NCI-H187 treated with DMSO at 0.1 percent for 48 hours (cell line): ENCODE measurements around the gene MYPN.

ENCODE experiments used
- DNase-seq: peaks from one replicate; lab custom pipeline; 2025; lab: John Stamatoyannopoulos, UW

The MYPN gene

DNA sequence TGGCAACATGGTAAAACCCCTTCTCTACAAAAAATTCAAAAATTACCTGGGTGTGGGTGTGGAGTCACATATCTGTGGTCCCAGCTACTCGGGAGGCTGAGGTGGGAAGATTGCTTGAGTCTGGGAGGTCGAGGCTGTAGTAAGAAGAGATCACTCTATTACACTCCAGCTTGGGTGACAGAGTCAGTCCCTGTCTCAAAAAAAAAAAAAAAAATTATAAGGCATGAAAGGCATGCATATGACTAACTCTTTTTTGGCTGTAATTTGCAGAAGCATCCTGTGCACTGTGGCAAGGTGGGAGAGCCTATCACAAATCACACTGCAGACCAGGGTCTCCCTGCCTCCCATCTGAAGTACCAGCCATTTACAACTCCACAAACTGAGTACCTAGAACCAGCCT, 14.1 kb upstream of the MYPN start:
- DNase-seq: no peak

DNA sequence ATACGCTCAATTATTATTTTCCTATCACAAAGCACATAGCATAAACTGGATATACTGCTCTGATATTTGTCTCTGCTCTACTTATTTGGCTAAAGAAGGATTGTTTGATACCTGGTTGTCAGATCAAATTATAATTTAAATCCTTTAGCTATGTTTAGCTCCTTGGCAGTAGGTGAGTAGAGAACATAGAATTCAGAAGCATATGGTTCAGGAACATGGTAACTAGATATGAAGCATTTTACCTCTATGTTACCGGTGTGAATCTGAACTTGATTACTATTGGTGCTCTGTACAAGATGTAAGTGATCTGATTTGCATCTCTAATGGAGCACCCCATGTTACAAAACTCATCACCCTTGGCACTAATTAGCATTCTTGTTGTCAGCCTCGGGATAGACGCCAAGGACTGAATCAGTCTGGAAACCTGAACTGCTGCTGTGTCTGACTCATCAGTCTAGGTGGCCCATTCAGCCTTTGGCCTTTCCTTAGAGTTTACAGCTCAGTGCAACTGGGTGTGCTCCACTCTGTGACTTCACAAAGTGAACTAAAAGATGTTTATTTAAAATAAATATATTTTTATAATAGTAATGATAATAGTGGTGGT, 12.3 kb upstream of the MYPN start:
- DNase-seq: no peak

DNA sequence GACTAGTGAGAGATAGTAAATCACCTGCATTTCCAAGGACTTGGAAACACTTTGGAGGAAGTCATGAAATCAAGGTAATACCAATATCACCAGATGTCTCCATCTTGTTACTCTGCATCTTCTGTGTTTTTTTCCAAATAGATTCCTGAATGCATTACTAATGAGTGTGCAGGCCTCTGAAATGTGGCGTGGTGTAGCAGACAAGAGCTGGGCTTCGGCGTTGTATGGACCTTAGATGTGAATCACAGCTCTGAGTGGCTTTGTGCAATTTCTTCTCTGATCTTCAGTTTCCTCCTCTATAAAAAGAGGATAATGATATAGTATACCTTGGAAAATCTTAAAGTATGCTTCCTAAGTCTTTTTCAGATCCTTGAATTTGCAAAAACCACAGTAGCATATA, 9.6 kb upstream of the MYPN start:
- DNase-seq: no peak

DNA sequence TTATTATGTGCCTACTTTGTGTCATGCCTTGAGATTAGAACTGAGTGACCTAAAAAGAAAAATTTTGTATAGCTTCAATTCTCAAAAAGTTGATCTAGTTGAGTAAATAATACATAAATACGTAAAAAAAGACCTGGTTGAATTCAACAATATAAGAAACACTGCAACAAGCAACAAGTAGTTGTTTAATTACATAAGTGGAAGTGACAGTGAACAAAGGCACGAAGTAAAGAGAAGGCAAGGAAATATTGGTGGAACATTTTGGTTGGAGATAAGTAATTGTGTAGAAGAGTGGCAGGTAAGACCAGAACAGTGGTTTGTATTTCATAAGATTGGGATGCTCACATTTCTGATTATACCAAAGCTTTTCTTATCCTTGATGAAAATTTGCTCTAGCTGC, 8.2 kb upstream of the MYPN start:
- no peak for DNase-seq

DNA sequence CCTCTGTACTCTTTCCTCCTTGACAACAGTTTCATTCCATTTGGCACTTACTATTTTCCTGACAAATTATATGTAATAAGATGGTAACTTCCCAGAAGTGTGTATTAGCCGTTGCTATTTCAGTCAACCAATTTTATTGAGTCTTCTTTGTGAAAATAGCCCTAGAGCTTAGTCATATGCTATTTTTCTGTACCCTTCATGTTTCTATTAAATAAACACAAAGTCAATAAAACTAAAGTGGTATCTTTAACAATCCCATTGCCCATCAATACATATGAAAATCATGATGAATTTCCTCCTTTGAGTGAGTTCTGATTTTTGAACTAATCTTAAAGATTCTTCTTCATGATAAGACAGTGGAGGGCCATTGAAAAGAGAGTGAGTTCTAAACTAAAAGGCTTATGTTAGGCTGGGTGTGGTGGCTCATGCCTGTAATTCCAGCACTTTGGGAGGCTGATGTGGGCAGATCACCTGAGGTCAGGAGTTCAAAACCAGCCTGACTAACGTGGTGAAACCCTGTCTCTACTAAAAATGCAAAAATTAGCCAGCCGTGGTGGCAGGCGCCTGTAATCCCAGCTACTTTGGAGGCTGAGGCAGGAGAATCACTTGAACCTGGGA, 5.9 kb upstream of the MYPN start:
- DNase-seq: no peak

DNA sequence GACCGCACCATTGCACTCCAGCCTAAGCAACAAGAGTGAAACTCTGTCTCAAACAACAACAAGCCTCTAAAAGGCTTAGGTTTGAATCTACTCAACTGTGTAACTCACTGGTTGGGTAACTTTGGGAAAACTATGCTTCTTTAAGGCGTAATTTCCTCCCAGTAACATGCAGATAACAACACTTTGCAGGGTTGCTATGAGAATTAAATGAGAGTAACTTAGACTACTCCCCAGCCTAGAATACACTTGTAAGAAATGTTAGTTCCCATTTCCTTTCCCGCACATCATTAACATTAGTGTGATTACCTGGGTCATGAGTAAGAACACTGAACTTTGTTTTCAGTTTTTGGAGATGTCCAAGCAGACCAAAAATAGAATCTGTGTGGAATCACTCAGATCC, 5.4 kb upstream of the MYPN start:
- DNase-seq: no peak

DNA sequence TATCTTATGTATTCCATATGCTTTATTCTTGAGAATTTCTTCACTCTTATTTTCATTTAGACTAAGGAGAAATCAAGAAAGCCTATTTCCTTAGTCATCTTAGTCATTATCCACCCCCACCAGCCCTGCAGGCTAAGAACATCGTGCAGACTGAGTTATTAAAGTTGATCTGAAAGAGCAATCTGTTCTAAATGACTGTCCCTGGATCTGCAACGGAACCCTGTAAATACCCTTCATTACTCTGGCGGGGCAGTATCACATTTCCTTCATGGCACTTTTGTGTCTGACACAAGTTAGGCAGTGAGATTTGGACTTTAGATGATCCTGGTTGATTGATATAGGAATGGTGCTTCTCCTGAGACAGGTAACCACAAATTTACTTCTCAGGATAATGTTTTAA, 3.5 kb upstream of the MYPN start:
- DNase-seq: no peak

DNA sequence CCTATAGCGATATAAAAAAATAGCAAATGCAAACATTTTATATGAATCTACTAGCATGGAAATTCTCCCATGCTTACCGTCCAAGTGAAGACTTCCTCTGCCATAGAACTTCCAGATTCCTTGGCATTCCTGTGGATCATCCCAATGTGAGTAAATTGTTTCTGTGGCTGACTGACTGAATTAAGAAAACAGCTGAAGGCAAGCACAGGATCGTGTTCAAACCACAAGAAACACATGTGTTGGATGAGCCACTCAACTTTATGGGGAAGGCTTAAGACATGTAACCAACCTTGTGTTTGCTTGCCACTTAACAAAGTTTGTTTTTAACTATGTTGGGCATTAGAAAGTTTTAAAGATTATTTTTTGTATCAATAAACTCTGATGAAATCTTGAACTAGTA, 2.6 kb upstream of the MYPN start:
- DNase-seq: no peak

DNA sequence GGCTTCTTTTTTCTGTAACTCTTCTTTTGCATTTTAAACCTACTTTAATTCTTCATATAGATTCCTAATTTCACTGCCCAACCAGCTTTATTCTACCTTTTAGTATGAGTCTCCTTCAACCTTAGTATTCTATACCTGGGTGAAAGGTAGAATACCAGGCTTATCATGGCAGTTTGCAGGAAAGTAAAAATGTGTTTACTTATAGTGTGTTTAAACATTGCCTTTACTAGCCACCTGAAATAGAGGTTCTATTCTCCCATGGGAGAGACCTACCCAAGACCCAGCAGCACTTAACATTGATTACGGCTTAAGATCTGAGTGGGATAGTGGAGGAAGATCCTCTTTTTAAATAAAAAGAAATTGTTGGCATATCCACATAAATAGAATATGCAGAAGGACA, 1.6 kb upstream of the MYPN start:
- DNase-seq: no peak

DNA sequence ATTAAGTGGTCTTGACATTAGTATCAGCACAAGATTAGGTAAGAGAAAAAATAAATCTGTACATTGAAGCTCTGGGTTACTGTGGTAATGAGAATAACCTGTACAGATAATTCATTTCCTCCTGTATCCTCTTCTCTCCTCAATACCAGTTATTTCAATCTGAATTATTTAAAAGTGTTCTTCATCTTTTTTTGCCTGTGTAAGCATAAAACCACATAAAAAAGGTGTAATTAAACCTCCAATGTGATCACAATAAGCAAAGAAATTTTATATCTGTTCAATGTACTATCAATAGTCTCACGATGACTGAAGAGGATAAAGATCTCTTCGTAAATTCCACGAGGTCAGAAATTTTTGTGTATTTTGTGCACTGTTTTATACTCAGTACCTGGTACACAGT, 1.2 kb upstream of the MYPN start:
- DNase-seq: no peak

DNA sequence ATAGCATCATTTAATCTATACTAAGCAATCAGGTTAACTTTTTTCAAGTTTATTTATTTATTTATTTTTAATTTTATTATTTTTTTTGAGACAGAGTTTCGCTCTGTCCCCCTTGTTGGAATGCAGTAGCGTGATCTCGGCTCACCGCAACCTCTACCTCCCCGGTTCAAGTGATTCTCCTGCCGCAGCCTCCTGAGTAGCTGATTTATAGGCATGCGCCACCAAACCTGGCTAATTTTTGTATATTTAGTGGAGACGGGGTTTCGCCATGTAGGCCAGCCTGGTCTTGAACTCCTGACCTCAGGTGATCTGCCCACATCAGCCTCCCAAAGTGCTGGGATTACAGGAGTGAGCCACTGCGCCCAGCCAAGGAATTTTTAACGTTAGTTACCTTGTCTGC, 635 bp upstream of the MYPN start:
- DNase-seq: no peak

DNA sequence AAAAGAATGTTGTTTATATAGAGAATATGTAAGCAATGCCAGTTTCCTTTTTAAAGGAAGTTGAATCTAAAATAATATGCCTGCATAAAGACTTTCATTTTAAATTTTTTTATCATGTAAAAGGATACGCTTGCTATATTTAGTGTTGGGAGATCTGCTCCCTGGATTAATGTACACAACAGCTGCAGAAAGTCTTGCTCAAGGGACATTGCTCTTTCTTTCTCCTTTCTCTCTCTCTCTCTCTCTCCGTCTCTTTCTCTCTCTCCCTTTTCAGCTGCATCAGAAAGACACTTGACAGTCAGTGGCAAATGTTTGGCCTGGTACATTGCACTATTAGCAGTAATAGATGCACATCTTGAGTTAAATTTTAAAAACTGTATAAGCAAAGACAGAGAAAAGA, 739 bp downstream of the MYPN start:
- DNase-seq: no peak

DNA sequence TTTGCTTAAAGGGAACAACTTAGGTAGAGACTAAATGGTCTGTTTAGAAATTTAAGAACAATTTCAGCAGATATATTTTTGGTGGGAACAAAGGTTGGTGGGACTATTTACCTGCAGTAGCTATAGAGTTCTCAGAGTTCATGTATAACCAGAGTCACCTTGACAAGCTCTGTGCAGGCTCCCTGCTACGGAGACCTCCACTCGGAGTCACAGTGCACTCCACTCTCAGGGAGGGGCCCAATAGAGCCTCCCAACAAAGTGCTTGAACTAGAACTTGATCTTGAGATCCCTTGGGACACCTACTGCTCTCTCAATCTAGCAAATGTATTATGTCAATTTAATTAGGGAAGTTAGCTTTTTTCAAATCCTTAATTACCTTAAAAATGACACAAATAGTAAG, 2.3 kb downstream of the MYPN start:
- DNase-seq: no peak

DNA sequence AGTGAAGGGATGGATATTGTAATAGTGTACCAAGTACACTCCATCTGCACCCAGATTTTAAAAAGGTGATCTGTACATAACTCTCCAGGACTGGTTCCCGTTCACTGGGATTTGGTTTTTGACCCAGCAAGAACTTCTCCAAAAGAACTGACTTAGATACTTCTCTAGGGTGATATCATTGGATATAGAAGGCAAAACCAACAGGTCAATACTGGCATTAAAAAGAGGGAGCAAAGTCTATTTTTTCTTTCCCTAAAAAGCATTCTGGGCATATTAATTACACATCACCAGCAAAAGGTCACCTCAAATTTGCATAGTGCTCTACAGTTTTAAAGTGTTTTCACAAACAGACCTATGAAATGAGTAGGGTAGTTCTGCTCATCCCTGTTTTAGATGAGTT, 3.5 kb downstream of the MYPN start:
- no peak for DNase-seq

DNA sequence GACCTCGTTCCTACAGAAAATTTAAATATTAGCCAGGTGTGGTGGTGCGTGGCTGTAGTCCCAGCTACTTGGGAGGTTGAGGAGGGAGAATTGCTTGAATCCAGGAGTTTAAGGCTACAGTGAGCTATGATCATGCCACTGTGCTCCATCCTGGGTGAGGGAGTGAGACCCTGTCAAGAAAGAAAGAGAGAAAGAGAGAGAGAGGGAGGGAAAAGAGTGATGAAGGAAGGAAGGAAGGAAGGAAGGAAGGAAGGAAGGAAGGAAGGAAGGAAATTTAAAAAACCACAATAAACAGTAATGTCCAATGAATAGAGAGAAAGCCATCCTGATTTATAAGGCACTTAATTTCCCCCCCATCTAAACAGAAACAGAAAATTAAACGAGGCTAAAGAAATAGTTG, 9.4 kb downstream of the MYPN start:
- DNase-seq: no peak

DNA sequence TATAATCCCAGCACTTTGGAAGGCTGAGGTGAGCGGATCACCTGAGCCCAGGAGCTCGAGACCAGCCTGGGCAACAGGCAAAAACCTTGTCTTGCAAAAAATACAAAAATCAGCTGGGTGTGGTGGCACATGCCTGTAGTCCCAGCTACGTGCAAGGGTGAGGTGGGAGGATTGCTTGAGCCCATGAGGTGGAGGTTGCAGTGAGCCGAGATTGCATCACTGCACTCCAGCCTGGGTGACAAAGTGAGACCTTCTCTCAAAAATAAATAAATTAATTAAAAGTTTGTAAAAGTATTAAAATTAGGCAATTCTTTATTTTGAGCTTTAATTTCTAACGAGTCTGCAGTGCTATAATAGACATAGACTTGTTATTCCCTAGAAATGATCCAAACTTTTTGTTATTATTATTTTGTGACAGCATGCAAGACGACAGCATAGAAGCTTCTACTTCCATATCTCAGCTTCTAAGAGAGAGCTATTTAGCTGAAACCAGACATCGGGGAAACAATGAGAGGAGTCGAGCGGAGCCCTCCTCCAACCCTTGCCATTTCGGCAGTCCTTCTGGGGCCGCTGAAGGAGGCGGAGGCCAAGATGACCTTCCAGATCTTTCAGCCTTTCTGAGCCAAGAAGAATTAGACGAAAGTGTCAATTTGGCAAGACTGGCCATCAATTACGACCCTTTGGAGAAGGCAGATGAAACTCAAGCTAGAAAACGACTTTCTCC, 11.9 kb downstream of the MYPN start:
- no peak for DNase-seq

DNA sequence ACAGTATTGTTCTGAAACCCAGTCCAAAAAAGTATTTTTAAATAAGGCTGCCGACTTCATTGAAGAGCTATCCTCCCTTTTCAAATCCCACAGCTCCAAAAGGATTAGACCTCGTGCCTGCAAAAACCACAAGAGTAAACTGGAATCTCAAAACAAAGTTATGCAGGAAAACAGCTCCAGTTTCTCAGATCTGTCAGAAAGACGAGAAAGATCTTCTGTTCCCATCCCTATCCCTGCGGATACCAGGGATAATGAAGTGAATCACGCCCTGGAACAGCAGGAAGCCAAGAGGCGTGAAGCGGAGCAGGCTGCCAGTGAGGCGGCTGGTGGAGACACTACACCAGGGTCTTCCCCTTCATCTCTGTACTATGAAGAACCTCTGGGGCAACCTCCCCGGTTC, 12.6 kb downstream of the MYPN start:
- no peak for DNase-seq

DNA sequence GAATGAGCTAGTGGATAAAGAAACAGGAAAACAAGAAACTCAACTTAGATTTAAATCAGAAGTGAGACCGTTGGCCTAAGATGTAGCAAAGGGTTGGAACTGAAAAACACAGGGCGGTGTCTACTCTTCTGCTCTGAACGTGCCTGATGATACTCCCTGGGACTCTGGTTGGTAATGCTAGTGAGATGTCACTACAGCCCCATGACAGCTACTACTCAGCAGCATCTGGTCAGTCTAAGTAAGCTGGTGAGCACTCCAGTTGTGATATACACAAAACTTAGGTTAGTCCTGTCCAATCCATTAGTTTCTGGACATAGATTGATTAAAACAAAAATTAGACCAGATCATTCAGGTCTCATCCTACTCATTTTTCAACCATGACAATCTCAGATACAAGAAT, 15.4 kb downstream of the MYPN start:
- no peak for DNase-seq

DNA sequence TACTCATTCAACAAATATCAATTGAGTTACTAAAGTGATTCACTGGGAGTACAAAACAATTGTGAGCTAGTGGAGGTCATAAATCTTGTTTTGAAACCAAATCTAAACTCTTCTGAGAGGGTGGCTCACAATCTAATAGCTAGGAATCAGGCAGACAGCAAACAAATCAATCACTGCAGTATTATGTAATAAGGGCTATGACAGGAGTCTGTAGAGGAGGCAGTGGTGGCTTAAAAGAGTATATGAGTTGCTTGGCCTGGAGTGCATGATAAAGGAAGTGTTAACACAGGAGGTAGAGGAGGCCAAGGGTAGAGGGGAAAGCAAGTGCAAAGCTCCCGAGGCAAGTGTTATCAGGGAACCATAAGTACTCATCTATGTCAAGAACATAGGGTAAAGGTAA, 16.5 kb downstream of the MYPN start:
- DNase-seq: no peak

DNA sequence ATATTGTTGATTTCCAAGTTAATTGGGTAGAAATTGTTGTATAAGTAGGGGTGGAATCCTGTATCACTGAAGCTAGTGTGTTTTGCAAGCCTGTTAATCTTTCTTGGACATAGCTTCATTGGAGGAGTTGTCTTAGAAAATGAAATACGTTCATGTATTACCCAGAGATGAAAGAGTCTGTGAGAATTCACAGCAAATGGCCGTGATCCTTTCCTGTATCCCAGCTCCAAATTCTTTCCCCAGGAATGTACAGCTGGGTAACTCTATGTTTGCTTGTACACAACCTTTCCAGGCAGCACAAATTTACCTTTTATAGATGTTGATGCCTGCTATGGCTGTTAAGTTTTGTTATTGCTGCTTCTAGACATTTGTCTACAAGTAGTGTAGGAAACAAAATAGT, 18.7 kb downstream of the MYPN start:
- DNase-seq: no peak

DNA sequence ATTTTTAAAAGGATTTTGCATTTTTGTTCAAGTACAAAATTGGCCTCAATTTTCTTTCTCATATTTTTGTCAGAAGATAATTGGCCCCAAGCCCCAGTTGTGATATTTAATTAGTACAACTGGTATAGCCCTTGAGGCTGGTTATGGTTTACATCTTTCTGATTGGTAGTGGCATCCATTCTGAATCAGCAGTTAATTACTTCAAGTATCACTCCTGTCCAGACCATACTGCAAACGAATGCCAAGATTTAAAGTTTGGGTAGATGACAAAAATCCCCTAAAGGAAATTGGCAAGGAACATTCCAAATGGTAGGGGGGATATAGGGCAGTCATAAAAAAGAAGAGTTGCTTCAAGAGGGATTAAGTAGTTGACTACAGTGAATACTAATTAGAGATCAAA, 23.1 kb downstream of the MYPN start:
- DNase-seq: no peak

DNA sequence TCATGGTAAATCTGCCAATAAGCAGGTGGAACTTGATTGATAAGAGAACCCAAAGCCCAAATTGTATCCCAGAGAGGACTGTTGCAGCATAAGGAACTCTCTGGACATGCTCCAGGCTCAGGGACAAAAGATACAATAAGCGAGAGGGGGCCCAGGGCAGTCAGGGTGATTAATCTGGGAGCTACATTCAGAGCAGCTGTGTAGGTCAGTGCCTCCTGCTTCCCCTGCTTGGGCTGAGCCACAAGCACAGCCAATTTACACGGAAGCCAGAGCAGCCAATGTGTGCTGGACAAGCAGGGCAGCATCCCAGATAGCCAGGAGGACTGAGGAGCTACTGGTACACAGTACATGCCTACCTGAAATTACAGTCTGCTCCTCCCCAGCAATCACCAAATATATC, 24.2 kb downstream of the MYPN start:
- DNase-seq: no peak

DNA sequence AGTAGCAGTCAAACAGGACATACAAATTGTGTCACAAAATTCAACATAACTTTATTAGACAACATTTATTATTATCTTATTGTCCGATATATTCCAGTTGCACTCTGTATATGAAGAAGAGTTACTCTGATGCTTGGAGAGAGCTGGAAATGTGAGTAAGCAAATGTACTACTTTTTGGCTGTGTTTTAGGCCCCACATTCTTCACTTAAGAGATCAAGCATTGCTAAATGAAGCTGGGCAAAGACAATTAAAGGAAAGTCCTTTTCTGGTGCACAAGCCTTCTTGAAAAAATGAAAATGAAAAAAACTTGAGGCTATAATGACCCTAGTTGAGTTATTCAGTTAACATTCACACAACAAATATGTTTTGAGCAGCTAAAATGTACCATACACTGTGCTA, 26.1 kb downstream of the MYPN start:
- no peak for DNase-seq
